Measurements from ENCODE around the gene JAK3.
"Not testable (repeated sequence)": the region's sequence is repeated elsewhere in the genome, so short reads cannot be mapped to it uniquely, and the experiment has no call there.

JAK3 gene

GRCh38 chr19:17847538-17848366, at the start of gene JAK3:
Gene JAK3, minus strand, starts transcription at chr19:17847982. Its CDS starts 3,565 bp downstream, at chr19:17844417.
- peak; percentile 84 to 86 for DNase-seq (ENCODE audit: low read depth in 2 of 2)

GRCh38 chr19:17893766-17894165, 46.0 kb upstream of the JAK3 start:
- no peak for DNase-seq (ENCODE audit: low read depth in 2 of 2)

DNA sequence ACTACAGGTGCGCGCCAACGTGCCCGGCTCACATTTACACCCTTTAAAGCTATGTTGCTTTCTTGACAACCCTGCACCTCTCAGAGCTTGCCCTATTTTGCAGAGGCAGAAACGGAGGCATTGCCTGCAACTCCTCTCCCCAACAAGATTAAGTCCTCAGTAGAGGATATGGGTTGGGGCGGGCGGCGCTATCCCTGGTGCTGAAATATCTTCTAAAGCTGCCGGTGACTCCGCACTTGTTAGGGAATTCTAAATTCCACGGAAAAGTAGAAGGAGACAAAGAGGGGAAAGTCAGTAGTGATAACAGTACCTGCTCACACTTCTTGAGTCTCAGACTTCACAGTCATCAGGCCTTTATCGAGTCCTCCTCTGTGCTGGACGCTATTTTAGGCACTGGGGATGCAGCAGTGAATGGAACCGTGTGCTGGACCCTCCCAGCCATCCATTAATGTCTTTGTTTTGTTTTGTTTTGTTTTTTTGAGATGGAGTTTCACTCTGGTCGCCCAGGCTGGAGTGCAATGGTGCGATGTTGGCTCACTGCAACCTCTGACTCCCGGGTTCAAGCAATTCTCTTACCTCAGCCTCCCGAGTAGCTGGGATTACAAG, 41.9 kb upstream of the JAK3 start:
- no peak for DNase-seq (ENCODE audit: low read depth in 2 of 2)

DNA sequence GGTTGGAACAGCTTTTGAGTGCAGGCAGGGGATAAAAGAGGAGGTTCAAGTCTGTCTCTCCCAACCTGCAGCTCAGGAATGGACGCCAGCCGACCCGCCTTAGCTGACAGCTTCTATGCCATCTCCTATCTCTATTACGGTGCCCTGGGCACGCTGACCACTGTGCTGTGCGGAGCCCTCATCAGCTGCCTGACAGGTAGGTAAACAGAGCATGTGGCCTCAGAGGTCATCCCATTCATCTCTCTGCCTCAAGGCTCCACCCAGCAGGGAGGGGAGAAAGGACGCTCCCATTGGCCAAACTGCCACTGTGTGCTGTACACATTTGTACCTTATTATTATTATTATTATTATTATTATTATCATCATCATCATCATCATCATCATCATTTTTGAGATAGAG, 40.5 kb upstream of the JAK3 start:
- DNase-seq (ENCODE audit: low read depth in 2 of 2): no peak

- DNase-seq (ENCODE audit: low read depth in 2 of 2): not testable (repeated sequence)
These were observed 39.4 kb upstream of the JAK3 start for GRCh38 chr19:17887221-17887620.

DNA sequence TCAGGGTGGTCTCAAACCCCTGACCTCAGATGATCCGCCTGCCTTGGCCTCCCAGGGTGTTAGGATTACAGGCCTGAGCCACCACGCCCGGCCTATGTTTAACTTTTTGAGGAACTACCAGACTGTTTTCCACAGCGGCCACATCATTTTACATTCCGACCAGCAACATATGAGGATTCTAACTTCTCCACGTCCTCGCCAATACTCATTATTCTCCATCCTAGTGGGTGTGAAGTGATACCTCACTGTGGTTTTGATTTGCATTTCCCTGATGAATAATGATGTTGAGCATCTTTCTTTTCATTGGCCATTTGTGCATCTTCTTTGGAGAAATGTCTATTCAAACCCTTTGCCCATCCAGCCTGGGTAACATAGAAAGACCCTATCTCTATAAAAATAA, 38.7 kb upstream of the JAK3 start:
- DNase-seq (ENCODE audit: low read depth in 2 of 2): no peak

- no peak for DNase-seq (ENCODE audit: low read depth in 2 of 2)
These were observed 36.0 kb upstream of the JAK3 start for GRCh38 chr19:17883627-17884410.

- DNase-seq (ENCODE audit: low read depth in 2 of 2): no peak
These were observed 33.9 kb upstream of the JAK3 start for GRCh38 chr19:17881701-17882100.

DNA sequence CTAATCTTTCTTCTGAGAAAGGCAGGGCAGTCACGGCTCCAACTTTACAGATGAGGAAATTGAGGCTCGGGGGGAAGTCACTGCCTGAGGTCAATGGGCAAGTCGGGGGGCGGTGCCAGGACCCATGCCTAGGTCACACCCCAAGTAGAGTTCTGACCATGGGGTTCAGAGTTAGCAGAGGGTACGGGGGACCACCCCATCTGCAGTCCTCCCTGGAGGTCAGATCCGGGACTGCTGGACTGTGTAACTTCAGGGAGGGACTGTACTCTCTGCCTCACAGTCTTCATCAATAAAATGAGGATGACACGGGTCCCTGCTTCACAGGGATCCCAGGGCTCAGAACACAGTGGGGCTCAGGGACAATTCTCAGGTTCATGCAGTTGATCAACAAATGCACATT, 31.7 kb upstream of the JAK3 start:
- no peak for DNase-seq (ENCODE audit: low read depth in 2 of 2)

GRCh38 chr19:17877696-17878095, 29.9 kb upstream of the JAK3 start:
- no peak for DNase-seq (ENCODE audit: low read depth in 2 of 2)

DNA sequence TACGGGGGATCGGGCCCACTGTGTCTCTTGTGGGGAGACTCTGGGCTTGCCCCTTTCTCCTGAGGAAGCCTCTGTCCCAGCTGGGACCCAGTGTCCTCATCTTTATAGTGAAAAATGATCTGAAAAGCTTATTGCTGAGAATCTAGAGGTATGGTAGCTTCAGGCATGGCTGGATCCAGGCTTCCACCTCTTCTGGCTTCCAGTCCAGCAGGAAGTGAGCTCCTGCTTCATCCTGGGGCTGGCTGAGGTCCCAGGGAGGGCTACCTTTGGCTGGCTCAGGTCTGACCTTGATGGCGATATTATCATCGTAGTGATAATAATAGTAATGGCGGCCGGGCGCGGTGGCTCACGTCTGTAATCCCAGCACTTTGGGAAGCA, 27.0 kb upstream of the JAK3 start:
- no peak for DNase-seq (ENCODE audit: low read depth in 2 of 2)

- peak in 1 of 2 donors; percentile 66 for DNase-seq (ENCODE audit: low read depth in 2 of 2)
These were observed 26.3 kb upstream of the JAK3 start for GRCh38 chr19:17873786-17874757.

- peak in 1 of 2 donors; percentile 54 for DNase-seq (ENCODE audit: low read depth in 2 of 2)
These were observed 24.6 kb upstream of the JAK3 start for GRCh38 chr19:17872251-17873001.

DNA sequence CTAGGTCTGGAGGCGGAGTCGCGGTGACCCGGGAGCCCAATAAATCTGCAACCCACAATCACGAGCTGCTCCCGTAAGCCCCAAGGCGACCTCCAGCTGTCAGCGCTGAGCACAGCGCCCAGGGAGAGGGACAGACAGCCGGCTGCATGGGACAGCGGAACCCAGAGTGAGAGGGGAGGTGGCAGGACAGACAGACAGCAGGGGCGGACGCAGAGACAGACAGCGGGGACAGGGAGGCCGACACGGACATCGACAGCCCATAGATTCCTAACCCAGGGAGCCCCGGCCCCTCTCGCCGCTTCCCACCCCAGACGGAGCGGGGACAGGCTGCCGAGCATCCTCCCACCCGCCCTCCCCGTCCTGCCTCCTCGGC, 24.1 kb upstream of the JAK3 start, which contains the start of gene SLC5A5:
SLC5A5 (plus strand) TSS at position 68 of the 373 bp plus-strand sequence. CDS start 375 bp downstream, outside the sequence.
- no peak for DNase-seq (ENCODE audit: low read depth in 2 of 2)

DNA sequence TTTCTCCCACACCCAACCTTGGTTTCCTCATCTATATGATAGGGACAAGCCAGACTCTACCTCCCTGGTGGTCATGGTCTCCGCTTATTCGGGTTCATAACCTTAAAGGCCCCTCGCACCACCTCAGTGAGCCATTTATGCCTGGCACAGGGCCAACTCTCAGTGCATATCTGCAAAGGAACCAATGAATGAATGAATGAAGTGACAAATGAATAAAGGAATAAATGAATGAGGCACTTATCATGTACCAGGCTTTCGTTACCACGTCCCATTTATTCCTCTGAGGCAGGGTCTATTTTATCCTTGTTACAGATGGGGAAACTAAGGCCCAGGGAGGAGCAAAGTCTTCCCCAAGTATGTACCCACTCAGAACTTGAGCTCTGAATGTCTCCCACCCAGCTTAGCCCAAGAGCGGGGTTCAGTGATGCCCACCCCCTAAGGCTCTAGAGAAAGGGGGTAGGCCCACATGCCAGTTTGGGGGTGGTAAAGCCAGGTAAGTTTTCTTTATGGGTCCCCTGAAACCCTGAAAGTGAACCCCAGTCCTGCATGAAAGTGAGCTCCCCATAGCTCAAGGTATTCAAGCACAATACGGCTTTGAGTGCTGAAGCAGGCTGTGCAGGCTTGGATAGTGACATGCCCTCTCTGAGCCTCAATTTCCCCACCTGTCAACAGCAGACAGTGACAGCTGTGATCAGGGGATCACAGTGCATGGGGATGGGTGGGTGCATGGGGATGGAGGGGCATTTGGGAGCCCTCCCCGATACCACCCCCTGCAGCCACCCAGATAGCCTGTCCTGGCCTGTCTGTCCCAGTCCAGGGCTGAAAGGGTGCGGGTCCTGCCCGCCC, 23.5 kb upstream of the JAK3 start:
- DNase-seq (ENCODE audit: low read depth in 2 of 2): no peak

DNA sequence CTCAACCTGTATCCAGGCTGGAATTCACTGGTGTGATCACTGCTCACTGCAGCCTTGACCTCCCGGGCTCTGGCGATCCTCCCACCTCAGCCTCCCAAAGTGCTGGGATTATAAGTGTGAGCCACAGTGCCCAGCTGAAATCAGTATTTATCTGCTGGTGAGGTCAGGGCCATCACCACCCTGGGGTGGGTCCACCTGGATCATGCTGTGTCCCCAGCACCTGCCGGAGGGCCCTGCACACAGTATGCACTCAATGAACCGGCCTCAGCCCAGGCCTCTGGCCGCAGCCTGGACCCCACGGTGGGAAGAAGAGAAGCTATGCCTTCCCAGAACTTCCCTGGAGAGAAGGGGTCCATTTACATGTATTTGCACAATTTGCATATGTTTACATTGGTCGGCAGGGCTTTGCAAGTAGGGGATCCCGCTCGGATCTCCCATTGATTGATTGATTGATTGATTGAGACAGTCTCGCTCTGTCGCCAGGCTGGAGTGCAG, 21.4 kb upstream of the JAK3 start:
- no peak for DNase-seq (ENCODE audit: low read depth in 2 of 2)

- no peak for DNase-seq (ENCODE audit: low read depth in 2 of 2)
These were observed 20.9 kb upstream of the JAK3 start for GRCh38 chr19:17868669-17869068.

DNA sequence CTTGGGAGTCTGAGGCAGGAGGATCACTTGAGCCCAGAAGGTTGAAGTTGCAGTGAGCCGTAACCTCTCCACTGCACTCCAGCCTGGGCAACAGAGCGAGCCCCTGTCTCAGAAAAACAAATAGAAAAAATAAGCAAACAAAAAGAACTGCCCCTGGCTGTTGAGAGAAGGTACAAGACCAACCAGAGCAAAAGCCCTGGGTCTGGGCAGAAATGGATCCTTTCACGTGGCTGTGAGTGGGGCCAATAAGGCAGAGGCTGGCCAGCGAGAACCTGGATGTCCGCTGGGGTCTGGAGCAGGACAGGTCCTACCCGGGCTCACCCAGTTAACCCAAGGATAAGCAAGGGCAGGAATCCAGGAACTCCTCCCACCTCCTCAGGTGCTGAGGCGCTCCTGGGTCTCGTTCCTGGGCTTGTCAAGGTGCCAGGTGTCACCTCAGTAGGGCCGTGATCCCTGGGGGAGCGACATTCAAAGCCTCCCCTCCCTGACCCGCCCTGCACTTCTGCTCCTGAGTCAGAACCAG, 19.2 kb upstream of the JAK3 start:
- no peak for DNase-seq (ENCODE audit: low read depth in 2 of 2)

DNA sequence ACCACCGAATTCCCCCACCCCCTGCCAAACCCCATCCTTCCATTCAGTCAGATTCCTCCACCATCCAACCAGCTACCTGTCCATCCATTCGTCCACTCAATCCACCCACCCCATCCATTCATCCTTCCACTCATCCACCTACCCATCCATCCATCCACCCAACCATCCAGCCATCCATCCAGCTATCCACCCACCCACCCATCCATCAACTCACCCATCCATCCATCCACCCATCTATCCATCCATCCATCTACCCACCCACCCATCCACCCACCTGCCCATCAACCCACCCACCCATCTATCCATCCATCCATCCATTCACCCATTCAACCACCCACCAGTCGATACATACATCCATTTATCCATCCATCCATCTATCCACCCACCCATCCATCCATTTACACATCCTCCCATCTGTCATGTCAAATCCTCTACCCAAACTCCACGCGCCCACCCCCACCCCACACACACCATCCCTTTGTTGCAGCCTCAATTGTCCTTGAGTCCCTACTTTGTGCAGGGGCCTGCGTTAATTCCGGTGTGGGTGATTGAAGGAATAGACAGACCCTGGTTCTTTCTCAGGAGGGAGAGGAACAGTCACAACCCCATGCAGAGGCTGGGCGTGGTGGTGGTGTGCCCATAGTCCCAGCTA, 18.7 kb upstream of the JAK3 start:
- no peak for DNase-seq (ENCODE audit: low read depth in 2 of 2)

Data from stimulated activated CD8-positive, alpha-beta memory T cell treated with anti-CD3 and anti-CD28 coated beads, Interleukin-15, amount 100 ng/mL, for 48 hours (primary cell).